GM12873 (cell line): Measurements from ENCODE around the gene PLA2G2F.

Source experiments
- TF ChIP-seq, protein P1 (sequence below): IDR thresholded peaks from 2 replicates; pipeline ENCODE4 v1.5.1; 2012; ENCODE audit warnings: low read depth, mild to moderate bottlenecking, moderate library complexity, low read length, control low read depth; ENCODE audit not compliant: insufficient read depth; ENCODE audit errors: missing control alignments

The PLA2G2F gene

DNA sequence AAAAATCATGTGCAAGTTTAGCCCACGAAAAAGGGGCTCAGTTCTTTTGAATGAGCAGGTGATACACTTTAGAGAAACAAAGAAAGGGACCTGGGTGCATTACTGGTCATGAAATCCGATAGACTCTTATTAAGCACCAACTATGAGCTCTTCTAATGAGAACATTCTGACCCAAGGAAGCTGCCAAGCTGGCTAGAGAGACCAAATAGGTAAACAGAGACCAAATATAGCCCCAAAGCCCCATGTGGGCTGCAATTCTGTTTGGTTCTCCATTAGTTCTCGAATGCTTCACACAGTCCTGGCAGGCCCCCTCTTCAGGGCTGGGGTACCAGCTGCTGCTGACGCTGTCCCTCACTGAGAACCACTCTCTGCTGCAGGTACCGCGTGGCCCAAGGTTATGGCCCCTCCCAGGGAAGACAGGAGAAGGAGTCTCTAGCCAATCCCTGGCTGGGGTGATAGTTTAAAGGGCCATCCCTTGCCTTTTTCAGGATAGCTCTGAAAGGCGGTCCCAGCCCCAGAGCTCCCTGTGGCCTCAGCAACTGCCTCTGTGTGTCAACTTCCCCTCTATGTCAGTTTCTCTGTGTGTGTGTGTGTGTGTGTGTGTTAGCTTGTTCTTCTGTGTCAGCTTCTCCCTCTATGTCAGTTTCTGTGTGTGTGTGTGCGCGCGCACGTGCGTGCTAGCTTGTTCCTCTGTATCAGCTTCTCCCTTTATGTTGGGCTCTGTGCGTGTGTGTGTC, 39.7 kb downstream of the PLA2G2F start:
- TF ChIP-seq, protein P1, sequence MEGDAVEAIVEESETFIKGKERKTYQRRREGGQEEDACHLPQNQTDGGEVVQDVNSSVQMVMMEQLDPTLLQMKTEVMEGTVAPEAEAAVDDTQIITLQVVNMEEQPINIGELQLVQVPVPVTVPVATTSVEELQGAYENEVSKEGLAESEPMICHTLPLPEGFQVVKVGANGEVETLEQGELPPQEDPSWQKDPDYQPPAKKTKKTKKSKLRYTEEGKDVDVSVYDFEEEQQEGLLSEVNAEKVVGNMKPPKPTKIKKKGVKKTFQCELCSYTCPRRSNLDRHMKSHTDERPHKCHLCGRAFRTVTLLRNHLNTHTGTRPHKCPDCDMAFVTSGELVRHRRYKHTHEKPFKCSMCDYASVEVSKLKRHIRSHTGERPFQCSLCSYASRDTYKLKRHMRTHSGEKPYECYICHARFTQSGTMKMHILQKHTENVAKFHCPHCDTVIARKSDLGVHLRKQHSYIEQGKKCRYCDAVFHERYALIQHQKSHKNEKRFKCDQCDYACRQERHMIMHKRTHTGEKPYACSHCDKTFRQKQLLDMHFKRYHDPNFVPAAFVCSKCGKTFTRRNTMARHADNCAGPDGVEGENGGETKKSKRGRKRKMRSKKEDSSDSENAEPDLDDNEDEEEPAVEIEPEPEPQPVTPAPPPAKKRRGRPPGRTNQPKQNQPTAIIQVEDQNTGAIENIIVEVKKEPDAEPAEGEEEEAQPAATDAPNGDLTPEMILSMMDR = no peak

- TF ChIP-seq, protein P1 = no peak
Measured at GRCh38 chr1:20179371-20180128, 40.4 kb downstream of the PLA2G2F start.

DNA sequence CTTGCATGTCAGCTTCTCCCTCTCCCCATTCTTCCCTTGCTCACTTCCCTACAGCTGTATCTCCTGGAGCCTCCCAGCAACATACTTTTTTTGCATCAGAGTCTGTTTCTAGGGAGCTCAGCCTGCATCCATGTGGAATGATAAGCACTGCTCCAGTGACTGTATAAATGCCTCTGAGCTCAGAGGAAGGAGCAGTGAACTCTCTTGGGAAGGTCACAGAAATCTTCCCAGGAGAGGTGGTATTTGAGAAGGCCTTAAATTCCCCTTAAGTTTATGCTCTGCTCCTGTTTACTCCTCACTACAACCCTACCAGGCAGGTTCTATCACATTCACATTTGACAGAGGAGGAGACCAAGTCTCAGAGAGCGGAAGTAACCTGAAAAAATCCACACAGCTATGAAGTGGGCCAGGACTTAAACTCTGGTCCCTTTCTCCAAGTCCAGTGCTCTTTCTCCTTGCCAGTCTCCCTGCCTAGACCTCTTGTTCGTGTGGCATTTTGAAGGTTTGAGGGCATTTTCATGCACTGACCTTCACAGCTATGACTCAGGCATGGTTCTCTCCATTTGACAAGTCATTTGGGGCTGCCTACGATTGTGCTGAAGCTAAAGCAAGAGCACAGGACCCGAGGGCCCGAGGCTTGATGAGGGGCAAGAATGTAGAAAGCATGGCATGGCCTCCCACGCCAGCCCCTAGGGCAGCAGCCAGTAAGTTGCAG, 41.2 kb downstream of the PLA2G2F start:
- TF ChIP-seq, protein P1 = no peak

DNA sequence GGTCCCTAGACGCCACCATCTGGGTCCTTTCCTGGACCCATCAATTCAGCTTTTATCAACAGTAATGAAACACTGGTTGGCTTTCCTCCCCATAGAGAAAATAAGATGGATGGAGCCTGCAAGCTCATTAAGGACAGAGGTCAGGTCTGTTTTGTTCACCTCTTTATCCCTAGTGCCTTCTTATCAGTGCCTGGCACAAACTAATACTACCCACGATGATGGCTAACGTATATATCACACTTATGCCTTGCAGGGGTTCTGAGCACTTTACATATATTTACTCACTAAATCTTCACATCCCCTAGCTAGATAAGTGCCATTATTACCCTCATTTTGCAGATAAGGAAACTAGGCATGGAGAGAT, 41.7 kb downstream of the PLA2G2F start:
- TF ChIP-seq, protein P1 = no peak

GRCh38 chr1:20182415-20182814, 43.3 kb downstream of the PLA2G2F start:
- TF ChIP-seq, protein P1 = no peak

- TF ChIP-seq, protein P1 = no peak
Measured at GRCh38 chr1:20183035-20183434, 43.9 kb downstream of the PLA2G2F start.
